SU-DHL-6 (cell line): Measurements from ENCODE around the gene TNIK.

Experiments
- CTCF ChIP-seq: fragments of 200-600 bp; sonication (generic); IDR thresholded peaks from one replicate; pipeline ENCODE4 v1.5.1; 2017; ENCODE audit warnings: antibody characterized with exemption, mild to moderate bottlenecking, low read length, moderate library complexity; ENCODE audit not compliant: insufficient read depth, poor library complexity, severe bottlenecking
- EZH2phosphoT487 ChIP-seq: fragments of 200-600 bp; sonication (generic), shearing (Covaris generic); conservative IDR thresholded peaks from 2 replicates; pipeline ENCODE4 v1.6.1; 2018; ENCODE audit warnings: mild to moderate bottlenecking, antibody characterized with exemption, low read length, moderate library complexity, mixed read lengths

GRCh38 chr3:171260899-171261298 is 199.3 kb downstream of the TNIK start:
- TF ChIP-seq EZH2phosphoT487: no peak
- TF ChIP-seq CTCF: no peak
